GM06990 (cell line): Measurements from ENCODE around the gene SNX5.

ENCODE experiments used
- DNase-seq: peaks from one replicate; pipeline ENCODE4 v3.0.0-alpha.2; 2011; ENCODE audit not compliant: insufficient read length; ENCODE audit errors: extremely low read depth
- H3K27me3 ChIP-seq: replicated peaks from 2 replicates; pipeline ENCODE4 v1.6.0; 2011; ENCODE audit warnings: low read length; ENCODE audit not compliant: control insufficient read depth, insufficient read depth
- H3K36me3 ChIP-seq: 2 replicates; pipeline ENCODE4 v1.5.1; 2011; ENCODE audit warnings: low read length; ENCODE audit not compliant: control insufficient read depth, insufficient read depth
- H3K4me3 ChIP-seq: replicated peaks from 2 replicates; pipeline ENCODE4 v1.5.1; 2011; ENCODE audit warnings: low read depth, mild to moderate bottlenecking, control low read depth, low read length
- TF ChIP-seq, protein P1 (sequence below): IDR thresholded peaks from 2 replicates; pipeline ENCODE4 v1.5.1; 2011; ENCODE audit warnings: low read length, control low read depth, mild to moderate bottlenecking, inconsistent platforms; ENCODE audit not compliant: insufficient read depth, poor library complexity, severe bottlenecking

SNX5 gene

DNA sequence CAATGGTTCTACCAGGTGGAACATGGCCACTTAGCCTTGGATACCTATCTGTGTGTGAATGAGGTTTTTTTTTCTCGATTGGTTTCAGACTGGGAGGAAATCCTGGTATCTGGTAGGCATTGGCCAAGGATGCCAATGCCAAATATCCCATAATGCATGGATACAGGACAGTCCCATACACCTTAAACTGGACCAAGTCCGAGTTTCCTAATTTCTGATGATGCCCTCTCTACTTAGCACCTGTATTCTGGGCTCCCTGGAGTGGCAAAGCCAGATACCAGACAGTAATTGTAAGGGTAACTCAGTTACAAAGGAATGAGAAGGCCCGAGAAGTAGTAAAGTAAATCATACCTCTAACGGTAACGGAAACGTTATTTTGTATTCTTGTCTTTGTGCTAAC is 17.9 kb downstream of the SNX5 start:
- Histone ChIP-seq H3K27me3 (no peaks in the 10 kb centered on the region), H3K36me3 (peaks cover 35% of the 10 kb centered on the region), H3K4me3 (no peak overlapping the region)
- TF ChIP-seq, protein P1, sequence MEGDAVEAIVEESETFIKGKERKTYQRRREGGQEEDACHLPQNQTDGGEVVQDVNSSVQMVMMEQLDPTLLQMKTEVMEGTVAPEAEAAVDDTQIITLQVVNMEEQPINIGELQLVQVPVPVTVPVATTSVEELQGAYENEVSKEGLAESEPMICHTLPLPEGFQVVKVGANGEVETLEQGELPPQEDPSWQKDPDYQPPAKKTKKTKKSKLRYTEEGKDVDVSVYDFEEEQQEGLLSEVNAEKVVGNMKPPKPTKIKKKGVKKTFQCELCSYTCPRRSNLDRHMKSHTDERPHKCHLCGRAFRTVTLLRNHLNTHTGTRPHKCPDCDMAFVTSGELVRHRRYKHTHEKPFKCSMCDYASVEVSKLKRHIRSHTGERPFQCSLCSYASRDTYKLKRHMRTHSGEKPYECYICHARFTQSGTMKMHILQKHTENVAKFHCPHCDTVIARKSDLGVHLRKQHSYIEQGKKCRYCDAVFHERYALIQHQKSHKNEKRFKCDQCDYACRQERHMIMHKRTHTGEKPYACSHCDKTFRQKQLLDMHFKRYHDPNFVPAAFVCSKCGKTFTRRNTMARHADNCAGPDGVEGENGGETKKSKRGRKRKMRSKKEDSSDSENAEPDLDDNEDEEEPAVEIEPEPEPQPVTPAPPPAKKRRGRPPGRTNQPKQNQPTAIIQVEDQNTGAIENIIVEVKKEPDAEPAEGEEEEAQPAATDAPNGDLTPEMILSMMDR: no peak
- no peak for DNase-seq

DNA sequence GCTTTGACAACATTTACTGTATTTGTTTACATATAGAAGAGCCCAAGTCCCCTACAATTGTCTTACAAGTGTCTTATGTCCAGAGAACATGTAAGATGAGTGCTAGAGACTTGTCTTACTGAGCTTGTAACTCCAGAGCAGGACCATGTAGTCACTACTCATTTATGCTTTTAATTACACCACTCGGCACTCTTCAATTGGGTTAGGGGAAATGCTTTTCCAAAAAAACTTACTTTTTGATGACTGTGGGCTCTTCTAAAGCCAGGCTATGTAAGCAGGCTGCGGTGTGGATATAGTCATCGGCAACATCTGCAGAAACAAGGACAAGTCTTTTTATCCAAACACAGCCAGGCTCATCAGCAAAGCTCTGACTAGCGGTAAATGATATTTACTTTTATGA is 18.7 kb downstream of the SNX5 start:
- H3K4me3 ChIP-seq: no peak overlapping the region
- H3K36me3 ChIP-seq: peaks cover 37% of the 10 kb centered on the region

DNA sequence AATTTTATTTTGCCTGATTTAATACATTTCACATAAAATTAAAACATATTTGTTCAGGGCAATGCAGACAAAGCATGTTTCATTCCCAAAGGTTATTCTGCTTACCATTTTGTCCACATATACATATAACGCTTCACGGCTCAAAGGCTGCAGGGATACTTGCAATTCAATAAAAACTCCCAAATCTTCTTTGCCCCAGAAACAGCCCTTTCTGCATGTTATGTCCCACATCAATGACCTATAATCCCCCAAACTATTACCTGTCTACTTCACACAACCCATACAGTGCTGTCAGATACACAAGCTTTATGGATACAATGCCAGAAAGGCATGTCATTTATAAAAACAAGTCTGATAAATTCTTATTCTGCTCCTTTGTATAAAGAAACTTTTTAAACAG is 20.2 kb downstream of the SNX5 start:
- DNase-seq: no peak
- no peaks in the 10 kb centered on the region for H3K27me3 ChIP-seq
- TF ChIP-seq, protein P1: no peak
- H3K4me3 ChIP-seq: no peak overlapping the region
- H3K36me3 ChIP-seq: peaks cover 26% of the 10 kb centered on the region

More for the DNA sequence above, 18.7 kb downstream of the SNX5 start:
- no peaks in the 10 kb centered on the region for H3K27me3 ChIP-seq
- TF ChIP-seq, protein P1: no peak
- DNase-seq: no peak

DNA sequence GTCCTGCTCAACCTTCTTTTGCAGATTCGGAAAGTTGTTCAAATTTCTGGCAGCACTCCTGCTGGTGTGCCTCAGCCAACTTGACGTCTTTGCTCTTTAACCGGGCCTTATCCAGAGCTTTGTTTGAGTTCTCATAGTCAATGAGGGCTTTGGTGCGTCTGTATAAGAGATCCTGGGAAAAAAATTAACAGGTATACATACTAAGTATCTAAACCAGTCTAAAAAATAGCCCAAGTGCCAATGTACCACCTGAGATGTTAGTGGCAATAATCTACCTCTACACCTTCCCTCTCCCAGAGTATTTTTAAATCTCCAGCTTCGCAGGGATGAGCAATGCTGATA is 21.1 kb downstream of the SNX5 start:
- no peak for DNase-seq
- Histone ChIP-seq H3K27me3 (no peaks in the 10 kb centered on the region), H3K36me3 (peaks cover 25% of the 10 kb centered on the region), H3K4me3 (no peak overlapping the region)
- TF ChIP-seq, protein P1: no peak

DNA sequence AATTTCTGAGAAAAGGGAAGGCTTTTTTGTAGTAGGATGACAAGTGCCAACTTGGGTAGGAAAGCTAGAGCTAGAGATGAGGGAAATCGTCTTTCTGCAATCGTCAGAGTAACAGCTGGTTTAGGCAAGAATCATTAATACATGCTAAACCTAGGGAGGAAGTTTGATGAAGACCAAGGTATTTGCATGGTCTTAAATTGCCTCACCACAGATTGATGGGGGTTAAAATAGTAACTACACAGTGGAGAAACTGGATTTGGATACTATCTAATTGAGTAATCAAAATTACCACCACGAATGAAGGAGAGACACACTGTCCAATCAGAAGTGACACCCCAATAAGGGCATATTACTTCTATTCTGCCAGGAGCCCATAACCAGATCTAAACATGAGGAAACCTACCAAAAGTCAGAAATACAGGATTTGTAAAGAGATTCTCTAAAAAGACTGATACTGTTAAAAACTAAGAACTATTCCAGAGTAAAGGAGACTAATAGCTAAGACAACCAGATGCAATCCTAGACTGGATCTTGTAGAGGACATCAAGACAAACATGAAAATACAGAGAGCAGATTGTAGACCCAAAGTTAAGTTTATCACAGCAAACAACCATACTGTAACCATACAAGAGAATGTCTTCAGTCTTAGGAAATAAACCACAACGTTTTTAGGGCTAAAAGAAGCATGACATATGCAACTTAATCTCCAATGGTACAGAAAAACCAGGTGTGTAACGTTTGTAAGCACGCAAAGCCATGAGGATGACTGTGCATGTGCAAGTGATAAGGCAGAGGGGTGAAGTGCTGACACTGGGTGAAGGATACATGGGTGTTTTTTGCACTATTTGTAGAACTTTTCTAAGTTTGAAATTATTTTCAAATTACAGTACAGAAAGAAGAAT is 21.8 kb downstream of the SNX5 start:
- TF ChIP-seq, protein P1: no peak
- H3K36me3 ChIP-seq: peaks cover 28% of the 10 kb centered on the region

More for the DNA sequence above, 21.8 kb downstream of the SNX5 start:
- DNase-seq: no peak
- no peaks in the 10 kb centered on the region for H3K27me3 ChIP-seq
- H3K4me3 ChIP-seq: no peak overlapping the region
